Activated T-cell treated with anti-CD3 and anti-CD28 coated beads for 1 hour (primary cell): Measurements from ENCODE around the gene SLC1A5.
"Not testable (repeated sequence)": the region's sequence is repeated elsewhere in the genome, so short reads cannot be mapped to it uniquely, and the experiment has no call there.

Experiments used
- DNase-seq: peaks from one replicate; pipeline ENCODE4 v3.0.0-alpha.2; 2020; ENCODE audit warnings: low read depth

SLC1A5 gene

GRCh38 chr19:46788262-46788967 lies at the start of gene SLC1A5:
Gene SLC1A5, minus strand, starts transcription at chr19:46788594. Its CDS starts 629 bp downstream, at chr19:46787965.
- peak; percentile 96 for DNase-seq

- DNase-seq = no peak
These were observed 49.8 kb upstream of the SLC1A5 start for GRCh38 chr19:46838160-46838559.

GRCh38 chr19:46834984-46835383 lies 46.6 kb upstream of the SLC1A5 start:
- no peak for DNase-seq

- DNase-seq = no peak
These were observed 45.7 kb upstream of the SLC1A5 start for GRCh38 chr19:46834121-46834520.

GRCh38 chr19:46830864-46831263 lies 42.5 kb upstream of the SLC1A5 start:
- no peak for DNase-seq

- no peak for DNase-seq
These were observed 40.1 kb upstream of the SLC1A5 start for GRCh38 chr19:46828484-46828883.

- no peak for DNase-seq
These were observed 37.3 kb upstream of the SLC1A5 start for GRCh38 chr19:46825731-46826055.

GRCh38 chr19:46824890-46825730 lies 36.7 kb upstream of the SLC1A5 start:
- DNase-seq = no peak

GRCh38 chr19:46823049-46823448 lies 34.7 kb upstream of the SLC1A5 start:
- DNase-seq = no peak

- not testable (repeated sequence) for DNase-seq
These were observed 34.0 kb upstream of the SLC1A5 start for GRCh38 chr19:46822410-46822787.

- peak; percentile 45 for DNase-seq
These were observed 33.4 kb upstream of the SLC1A5 start for GRCh38 chr19:46821512-46822409.

GRCh38 chr19:46818812-46819211 lies 30.4 kb upstream of the SLC1A5 start:
- DNase-seq = no peak

GRCh38 chr19:46815833-46816627 lies 27.6 kb upstream of the SLC1A5 start:
- DNase-seq = no peak

GRCh38 chr19:46813839-46814358 lies 25.5 kb upstream of the SLC1A5 start:
- no peak for DNase-seq

GRCh38 chr19:46812977-46813838 lies 24.8 kb upstream of the SLC1A5 start:
- no peak for DNase-seq

GRCh38 chr19:46809534-46810272 lies 21.3 kb upstream of the SLC1A5 start:
- no peak for DNase-seq

GRCh38 chr19:46806656-46807055 lies 18.3 kb upstream of the SLC1A5 start:
- no peak for DNase-seq

GRCh38 chr19:46804432-46804831 lies 16.0 kb upstream of the SLC1A5 start:
- DNase-seq = not testable (repeated sequence)

- DNase-seq = no peak
These were observed 15.2 kb upstream of the SLC1A5 start for GRCh38 chr19:46803555-46803954.

GRCh38 chr19:46802152-46802551 lies 13.8 kb upstream of the SLC1A5 start:
- DNase-seq = no peak
